ENCODE results near the gene PUS1. TPM values are rescaled to one million over a fixed set of nuclear protein-coding genes. Genes with fewer than 3 reads are reported as not detected.
A peak's percentile ranks its signal among the peaks of the same experiment; 100 is the strongest.

PUS1 gene
- total RNA-seq, 1 experiment from 2014 or later = 103 TPM

DNA sequence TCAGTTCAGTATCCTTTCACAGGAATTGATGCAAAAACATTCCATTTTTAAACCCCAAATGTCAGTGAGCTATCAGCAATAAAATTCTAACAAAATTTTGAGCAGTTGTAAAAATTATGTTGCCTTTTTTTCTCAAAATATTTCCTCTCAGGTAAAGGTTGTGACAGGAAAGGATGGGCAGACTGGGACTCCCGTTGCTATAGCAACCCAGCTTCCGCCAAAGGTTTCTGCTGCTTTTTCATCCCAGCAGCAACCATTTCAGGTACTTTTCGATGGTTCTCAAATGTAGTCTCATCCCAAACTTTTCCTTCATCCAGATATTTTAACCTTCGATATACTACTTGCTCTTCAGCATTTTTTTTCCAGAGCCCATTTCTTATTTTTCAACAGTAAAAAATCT, 34.3 kb downstream of the PUS1 start:
- BruUV-seq (replicated peaks) = TSS peak; percentile 8
- Histone ChIP-seq H3K4me3 (ENCODE audit: low read depth, low read length, poor library complexity, severe bottlenecking) (no peak overlapping the region), H3K27me3 (replicated peaks; ENCODE audit: insufficient read depth, low read depth, low read length, poor library complexity) (no peaks in the 10 kb centered on the region), H3K27ac (ENCODE audit: low read depth, low read length, poor library complexity, severe bottlenecking) (no peak overlapping the region), H3K9me3 (ENCODE audit: low read depth, low read length, poor library complexity, severe bottlenecking) (no peaks in the 10 kb centered on the region), H3K36me3 (ENCODE audit: insufficient read depth, low read length, poor library complexity, severe bottlenecking) (peaks cover 15% of the 10 kb centered on the region), H3K4me1 (ENCODE audit: insufficient read depth, low read length, poor library complexity, severe bottlenecking) (no peaks in the 10 kb centered on the region)
- ChIA-PET CTCF (no interaction called here), POLR2A (ENCODE audit: low non-redundant PET) (no interaction called here)
- intact Hi-C loops (cut with micrococcal nuclease; ENCODE audit: unreplicated experiment) = no loop called here
- no peak for DNase-seq (ENCODE audit: low spot score)
- TF ChIP-seq EZH2 (IDR thresholded peaks at IDR 0.05; ENCODE audit: borderline replicate concordance, low read depth, low read length, poor library complexity, severe bottlenecking) = no peak
- TF ChIP-seq, protein P1, sequence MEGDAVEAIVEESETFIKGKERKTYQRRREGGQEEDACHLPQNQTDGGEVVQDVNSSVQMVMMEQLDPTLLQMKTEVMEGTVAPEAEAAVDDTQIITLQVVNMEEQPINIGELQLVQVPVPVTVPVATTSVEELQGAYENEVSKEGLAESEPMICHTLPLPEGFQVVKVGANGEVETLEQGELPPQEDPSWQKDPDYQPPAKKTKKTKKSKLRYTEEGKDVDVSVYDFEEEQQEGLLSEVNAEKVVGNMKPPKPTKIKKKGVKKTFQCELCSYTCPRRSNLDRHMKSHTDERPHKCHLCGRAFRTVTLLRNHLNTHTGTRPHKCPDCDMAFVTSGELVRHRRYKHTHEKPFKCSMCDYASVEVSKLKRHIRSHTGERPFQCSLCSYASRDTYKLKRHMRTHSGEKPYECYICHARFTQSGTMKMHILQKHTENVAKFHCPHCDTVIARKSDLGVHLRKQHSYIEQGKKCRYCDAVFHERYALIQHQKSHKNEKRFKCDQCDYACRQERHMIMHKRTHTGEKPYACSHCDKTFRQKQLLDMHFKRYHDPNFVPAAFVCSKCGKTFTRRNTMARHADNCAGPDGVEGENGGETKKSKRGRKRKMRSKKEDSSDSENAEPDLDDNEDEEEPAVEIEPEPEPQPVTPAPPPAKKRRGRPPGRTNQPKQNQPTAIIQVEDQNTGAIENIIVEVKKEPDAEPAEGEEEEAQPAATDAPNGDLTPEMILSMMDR (conservative IDR thresholded peaks at IDR 0.05; ENCODE audit: low read depth, low read length) = no peak

GRCh38 chr12:131965073-131965472, 36.0 kb downstream of the PUS1 start:
- TF ChIP-seq, protein P1 (conservative IDR thresholded peaks at IDR 0.05; ENCODE audit: low read depth, low read length) = no peak
- TF ChIP-seq EZH2 (IDR thresholded peaks at IDR 0.05; ENCODE audit: borderline replicate concordance, low read depth, low read length, poor library complexity, severe bottlenecking) = no peak
- Histone ChIP-seq H3K36me3 (ENCODE audit: insufficient read depth, low read length, poor library complexity, severe bottlenecking) (peaks cover 15% of the 10 kb centered on the region), H3K27ac (ENCODE audit: low read depth, low read length, poor library complexity, severe bottlenecking) (no peak overlapping the region), H3K27me3 (replicated peaks; ENCODE audit: insufficient read depth, low read depth, low read length, poor library complexity) (no peaks in the 10 kb centered on the region), H3K4me1 (ENCODE audit: insufficient read depth, low read length, poor library complexity, severe bottlenecking) (no peaks in the 10 kb centered on the region), H3K9me3 (ENCODE audit: low read depth, low read length, poor library complexity, severe bottlenecking) (no peaks in the 10 kb centered on the region), H3K4me3 (ENCODE audit: low read depth, low read length, poor library complexity, severe bottlenecking) (no peak overlapping the region)
- POLR2A ChIA-PET (ENCODE audit: low non-redundant PET) = no interaction called here
- intact Hi-C loops (cut with micrococcal nuclease; ENCODE audit: unreplicated experiment) = no loop called here
- no TSS peak for BruUV-seq (replicated peaks)
- DNase-seq (ENCODE audit: low spot score) = no peak
- CTCF ChIA-PET = no interaction called here

- no peaks in the 10 kb centered on the region for H3K9me3 ChIP-seq (ENCODE audit: low read depth, low read length, poor library complexity, severe bottlenecking)
- no peaks in the 10 kb centered on the region for H3K36me3 ChIP-seq (ENCODE audit: insufficient read depth, low read length, poor library complexity, severe bottlenecking)
- H3K27ac ChIP-seq (ENCODE audit: low read depth, low read length, poor library complexity, severe bottlenecking) = no peak overlapping the region
- intact Hi-C loops (cut with micrococcal nuclease; ENCODE audit: unreplicated experiment) = no loop called here
- no TSS peak for BruUV-seq (replicated peaks)
- no peak overlapping the region for H3K4me3 ChIP-seq (ENCODE audit: low read depth, low read length, poor library complexity, severe bottlenecking)
- ChIA-PET POLR2A (ENCODE audit: low non-redundant PET) (no interaction called here), CTCF (no interaction called here)
- no peaks in the 10 kb centered on the region for H3K27me3 ChIP-seq (replicated peaks; ENCODE audit: insufficient read depth, low read depth, low read length, poor library complexity)
- H3K4me1 ChIP-seq (ENCODE audit: insufficient read depth, low read length, poor library complexity, severe bottlenecking) = no peaks in the 10 kb centered on the region
- TF ChIP-seq EZH2 (IDR thresholded peaks at IDR 0.05; ENCODE audit: borderline replicate concordance, low read depth, low read length, poor library complexity, severe bottlenecking) = no peak
- TF ChIP-seq, protein P1 (conservative IDR thresholded peaks at IDR 0.05; ENCODE audit: low read depth, low read length) = no peak
- no peak for DNase-seq (ENCODE audit: low spot score)
Measured at GRCh38 chr12:131971226-131971625, 42.1 kb downstream of the PUS1 start.

All from A673 (cell line).